OCI-LY7 (cell line): ENCODE data around the gene GALNT14.

Experiments used
- EZH2phosphoT487 ChIP-seq: fragments of 200-600 bp; sonication (generic); IDR thresholded peaks from 2 replicates; pipeline ENCODE4 v1.6.1; 2018; ENCODE audit warnings: low read depth, borderline replicate concordance, mild to moderate bottlenecking, mixed run types, antibody characterized with exemption, low read length, moderate library complexity, mixed read lengths
- TF ChIP-seq, protein P1 (sequence below): fragments of 200-600 bp; sonication (generic); conservative IDR thresholded peaks from 2 replicates; pipeline ENCODE4 v1.5.1; 2014; ENCODE audit warnings: mild to moderate bottlenecking, antibody characterized with exemption, low read length, moderate library complexity, mixed read lengths

DNA sequence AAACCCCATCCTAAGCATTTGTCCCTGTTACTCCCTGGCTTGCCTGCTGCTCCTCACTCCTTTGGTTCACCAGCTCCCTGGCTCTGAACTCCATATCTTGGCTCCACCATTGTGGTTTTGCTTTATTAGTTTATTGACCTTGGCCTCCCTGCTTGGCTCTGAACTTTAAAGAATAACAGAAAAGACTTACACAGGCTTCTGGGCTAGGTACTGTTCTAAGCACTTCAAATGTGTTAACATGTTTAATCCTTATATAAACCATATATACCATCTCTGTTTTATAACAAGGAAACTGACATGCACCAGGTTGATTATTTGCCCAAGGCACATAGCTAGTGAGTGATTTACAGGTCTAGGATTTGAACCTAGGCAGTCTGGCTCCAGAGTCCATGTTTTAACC is 181.2 kb downstream of the GALNT14 start:
- TF ChIP-seq, protein P1, sequence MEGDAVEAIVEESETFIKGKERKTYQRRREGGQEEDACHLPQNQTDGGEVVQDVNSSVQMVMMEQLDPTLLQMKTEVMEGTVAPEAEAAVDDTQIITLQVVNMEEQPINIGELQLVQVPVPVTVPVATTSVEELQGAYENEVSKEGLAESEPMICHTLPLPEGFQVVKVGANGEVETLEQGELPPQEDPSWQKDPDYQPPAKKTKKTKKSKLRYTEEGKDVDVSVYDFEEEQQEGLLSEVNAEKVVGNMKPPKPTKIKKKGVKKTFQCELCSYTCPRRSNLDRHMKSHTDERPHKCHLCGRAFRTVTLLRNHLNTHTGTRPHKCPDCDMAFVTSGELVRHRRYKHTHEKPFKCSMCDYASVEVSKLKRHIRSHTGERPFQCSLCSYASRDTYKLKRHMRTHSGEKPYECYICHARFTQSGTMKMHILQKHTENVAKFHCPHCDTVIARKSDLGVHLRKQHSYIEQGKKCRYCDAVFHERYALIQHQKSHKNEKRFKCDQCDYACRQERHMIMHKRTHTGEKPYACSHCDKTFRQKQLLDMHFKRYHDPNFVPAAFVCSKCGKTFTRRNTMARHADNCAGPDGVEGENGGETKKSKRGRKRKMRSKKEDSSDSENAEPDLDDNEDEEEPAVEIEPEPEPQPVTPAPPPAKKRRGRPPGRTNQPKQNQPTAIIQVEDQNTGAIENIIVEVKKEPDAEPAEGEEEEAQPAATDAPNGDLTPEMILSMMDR = no peak
- TF ChIP-seq EZH2phosphoT487 = no peak
